NCI-H128 (cell line): ENCODE results near the gene SDK1.
"Not testable (repeated sequence)": the region's sequence is repeated elsewhere in the genome, so short reads cannot be mapped to it uniquely, and the experiment has no call there.

ENCODE experiments used
- DNase-seq: peaks from one replicate; lab custom pipeline; 2025; ENCODE audit not compliant: unreplicated experiment; lab: John Stamatoyannopoulos, UW

Gene SDK1

DNA sequence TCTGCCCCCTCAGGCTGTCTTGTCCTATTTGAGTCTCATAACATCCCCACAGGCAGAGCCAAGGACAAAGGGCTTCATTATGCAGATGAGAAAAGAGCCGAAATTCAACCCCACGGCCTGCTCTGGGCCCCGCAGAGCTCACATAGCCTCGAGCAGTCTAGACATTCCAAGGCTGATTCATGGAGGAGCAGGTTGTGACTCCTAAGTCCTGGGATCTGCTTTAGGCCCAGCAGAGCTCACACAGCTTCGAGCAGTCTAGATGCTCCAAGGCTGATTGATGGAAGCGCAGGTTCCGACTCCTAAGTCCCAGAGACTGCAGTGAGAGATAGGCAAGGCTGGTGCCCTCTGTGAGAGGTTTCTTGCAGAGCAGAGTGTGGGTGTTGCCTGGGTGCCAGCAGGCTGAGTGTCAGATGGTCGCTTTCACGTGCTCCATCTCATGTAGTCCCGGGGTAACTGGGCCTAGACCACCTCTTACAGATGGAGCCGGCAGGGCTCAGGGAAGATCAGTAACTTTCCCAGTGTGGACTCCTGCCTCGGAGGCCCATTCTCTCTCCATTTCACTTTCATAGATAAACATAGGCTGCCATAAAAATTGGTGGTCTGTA, 944.9 kb downstream of the SDK1 start:
- DNase-seq = no peak

DNA sequence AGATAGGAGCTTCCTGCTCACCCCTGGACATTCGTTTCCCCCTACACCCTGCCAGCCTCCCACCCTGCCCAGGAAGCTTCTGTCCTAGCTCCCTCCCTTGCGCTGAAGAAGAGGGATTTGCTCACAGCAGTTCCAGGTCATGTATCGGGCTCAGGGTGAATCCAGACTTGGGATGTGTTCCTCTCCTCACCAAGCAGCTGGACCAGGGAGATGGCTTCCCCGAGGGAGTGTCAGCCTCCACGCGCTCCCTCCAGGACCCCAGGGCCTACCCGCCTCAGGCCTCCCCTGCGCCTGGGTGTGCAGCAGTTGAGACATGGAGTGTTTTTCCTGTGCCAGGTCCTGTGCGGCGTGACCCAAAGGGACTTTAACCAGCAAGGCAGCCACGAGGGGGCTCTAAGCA, 945.5 kb downstream of the SDK1 start:
- no peak for DNase-seq

DNA sequence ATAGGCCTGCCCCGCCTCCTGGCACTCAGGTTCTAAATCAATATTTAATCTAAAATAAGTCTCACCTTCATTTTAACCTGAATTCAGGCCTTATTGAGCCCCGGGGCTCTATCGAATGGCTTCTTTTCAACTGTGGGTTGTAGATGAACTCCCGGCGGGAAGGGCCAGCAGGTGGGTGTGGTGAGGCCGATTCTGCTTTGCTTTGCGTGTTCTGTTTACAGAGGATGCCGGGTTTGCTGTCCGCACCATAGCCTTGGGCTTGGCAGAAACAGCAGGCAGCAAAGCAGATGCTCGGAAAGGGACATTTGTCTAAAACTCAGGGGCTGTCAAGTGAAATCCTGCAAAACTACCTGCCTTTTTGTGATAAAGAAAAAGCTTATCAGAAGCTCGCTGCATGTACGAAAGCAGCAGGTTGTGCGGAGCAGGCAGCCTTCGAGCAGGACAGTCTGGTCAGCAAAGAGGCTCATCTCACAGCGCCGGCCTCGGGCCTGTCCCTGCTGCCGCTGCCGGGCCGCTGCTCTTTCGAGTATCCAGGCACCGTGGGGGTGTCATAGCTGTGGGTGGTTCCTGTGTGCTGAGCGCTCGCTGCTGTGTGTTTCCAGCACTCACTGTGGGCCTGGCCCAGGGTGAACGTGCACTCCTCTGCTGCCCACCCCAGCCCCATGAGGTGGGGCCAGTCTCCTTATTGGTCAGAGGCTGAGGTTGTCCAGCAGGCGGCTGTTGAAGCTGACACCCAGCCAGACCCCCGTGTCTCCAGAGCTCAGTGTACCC, 946.2 kb downstream of the SDK1 start:
- DNase-seq = no peak

DNA sequence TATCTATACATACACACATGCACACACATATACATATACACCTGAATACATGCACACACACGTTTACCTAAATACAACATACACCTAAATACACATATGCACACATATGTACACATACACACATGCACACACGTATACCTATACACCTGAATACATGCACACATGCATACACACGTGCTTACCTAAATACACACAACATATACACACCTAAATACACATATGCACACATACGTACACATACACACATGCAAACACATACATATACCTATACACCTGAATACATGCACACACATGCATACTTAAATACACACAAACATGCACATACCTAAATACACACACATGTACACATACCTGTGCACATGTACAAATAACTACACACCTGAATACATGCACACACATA, 947.2 kb downstream of the SDK1 start:
- no peak for DNase-seq

DNA sequence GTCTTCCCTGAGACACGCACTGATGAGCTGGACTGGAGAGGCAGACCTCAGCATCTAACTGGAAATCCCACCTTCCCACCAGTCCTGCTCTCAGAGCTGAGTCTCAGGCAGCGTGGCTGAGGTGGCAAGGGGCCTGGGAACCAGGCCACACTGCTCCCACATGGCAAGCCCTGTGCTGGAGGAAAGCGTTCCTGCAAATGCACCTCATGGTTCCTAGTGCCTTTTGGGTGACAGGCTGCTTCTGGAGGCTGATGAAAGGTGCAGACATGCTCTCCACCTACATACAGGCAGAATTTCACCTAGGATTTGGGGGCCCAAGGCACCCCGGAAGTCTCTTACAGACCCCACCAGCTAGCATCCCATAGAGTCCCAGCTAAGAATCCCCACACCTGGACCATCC, 948.2 kb downstream of the SDK1 start:
- DNase-seq = no peak

DNA sequence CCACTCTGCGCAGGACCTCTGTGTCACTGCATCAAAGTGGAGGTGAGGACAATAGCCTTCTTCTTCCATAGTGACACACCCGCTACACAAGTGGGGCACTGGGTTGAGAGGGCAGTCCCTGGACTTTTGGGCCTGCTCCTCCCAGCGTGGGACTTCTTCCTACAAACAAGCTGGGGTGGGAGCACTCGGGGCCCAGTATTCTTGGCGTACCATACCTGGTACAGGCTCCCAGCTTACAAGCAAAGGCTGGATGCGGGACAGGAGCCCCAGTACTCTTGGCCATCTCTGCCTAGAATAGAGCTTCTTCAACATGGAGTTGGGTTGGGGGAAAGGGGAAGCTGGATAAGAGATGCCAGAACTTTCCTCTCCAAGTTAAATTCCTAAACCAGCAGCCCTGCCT, 954.3 kb downstream of the SDK1 start:
- DNase-seq = no peak

DNA sequence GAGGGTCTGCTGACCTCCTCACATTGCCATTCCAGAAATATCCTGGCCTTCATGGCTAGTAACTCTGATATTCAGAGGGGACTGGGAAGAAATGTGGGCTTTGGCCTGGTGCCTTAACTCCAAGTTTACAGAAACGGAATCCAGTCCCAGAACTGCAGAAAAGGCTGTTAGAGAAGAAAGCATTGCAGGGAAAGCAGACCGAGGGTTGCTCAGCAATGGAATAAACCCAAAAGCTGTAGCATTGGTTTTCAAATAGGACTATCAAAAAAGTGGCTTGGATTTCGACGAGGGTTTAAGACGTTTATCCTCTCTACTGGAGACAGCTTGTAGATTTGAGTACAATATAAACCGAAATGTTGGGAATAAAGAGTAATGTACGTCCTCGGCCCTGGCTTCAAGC, 955.2 kb downstream of the SDK1 start:
- DNase-seq = no peak

DNA sequence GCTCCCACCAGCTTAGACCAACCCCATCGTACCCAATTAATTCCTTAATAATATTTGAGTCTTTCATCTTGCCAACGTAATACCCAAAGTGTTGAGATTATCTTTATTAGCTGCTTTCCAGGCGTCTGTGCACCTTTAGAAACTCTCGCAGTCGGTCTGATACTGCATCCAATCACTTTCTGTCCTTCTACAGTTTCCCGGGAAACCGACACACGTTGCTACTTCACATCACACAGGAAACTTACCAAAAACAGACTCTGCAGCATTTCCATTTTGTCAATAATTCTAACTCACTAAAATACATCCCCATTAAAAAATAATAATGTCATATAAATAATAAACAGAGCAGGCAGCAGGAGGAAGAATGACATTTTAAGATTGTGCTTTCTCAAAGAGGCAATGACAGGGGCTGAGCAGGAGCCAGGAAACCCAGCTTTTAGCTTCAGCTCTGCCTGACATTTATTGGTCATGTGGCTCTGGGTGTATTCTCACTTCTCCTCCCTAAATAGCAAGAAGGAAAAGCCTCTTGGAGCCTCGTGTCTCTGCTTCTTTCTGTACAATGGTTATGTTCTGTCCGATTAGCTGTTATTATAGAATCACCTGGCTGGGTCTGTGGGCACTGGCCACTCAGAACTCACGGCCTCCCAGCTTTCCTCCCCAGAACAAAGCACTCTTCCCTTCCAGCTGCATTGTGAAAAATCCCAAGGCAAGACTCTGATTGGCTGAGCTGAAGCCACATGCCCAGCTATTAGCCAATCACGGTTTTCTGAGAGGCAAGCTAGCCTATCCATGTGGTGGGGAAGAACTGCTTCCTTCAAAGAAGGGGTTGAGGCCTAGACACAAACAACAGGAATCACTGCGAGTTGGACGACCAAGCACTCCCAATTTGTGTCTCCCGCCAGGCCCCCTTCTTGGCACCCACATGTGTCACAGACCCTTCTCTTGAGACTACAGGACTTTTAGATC, 956.4 kb downstream of the SDK1 start:
- no peak for DNase-seq

DNA sequence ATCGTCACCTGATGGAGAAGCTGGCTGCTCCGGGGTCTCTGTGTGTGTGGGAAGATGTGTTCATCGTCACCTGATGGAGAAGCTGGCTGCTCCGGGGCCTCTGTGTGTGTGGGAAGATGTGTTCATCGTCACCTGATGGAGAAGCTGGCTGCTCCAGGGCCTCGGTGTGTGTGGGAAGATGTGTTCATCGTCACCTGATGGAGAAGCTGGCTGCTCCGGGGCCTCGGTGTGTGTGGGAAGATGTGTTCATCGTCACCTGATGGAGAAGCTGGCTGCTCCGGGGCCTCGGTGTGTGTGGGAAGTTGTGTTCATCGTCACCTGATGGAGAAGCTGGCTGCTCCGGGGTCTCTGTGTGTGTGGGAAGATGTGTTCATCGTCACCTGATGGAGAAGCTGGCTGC, 959.1 kb downstream of the SDK1 start:
- not testable (repeated sequence) for DNase-seq

DNA sequence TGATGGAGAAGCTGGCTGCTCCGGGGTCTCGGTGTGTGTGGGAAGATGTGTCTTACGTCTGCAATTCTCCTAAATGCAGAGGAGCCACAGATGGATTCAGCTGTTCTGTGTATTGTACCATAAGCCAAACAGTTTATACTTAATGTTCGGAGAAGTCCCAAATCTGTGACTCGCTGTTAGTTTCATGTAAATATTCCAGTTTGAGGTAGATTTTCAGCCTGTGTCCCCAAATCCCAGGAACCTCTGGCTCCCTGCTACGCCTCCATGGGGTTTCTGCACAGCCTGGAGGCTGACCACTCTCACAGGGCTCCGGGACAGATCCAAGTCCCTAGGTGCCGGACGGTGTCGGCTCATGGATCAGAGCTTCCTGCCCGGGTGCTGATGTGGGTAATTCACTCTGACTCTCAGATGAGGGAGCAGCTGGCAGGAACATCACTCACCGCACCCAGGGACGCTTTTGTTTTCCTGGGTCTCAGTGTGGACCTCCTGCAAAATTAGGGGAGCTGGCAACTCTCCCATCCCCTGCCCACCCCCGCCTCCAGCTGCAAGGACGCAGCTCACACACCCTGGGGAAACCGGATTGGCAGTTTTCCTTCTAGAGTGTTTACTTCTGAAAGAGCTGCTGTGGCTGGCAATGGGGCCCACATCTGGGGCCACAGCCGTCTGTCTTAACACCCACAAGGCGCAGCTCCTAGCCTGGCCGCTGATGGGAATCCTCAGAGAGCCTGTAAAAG, 960.0 kb downstream of the SDK1 start:
- no peak for DNase-seq

DNA sequence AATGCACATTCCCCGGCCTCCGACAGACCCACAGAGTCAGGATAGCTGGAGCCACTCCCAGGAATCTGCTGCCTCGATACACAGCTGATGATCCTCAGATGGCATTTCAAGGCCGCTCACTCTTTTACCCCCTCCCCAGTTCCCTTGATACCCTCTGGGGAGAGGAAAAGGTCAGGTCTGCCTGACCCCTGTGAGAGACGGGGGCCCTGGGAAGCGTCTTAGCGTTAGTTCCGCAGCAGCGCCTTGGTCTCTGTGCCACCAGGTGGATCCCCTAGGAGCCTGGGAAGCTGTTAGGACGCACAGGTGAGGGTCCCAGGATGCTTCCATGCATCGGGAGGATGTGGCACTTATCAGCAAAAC, 960.5 kb downstream of the SDK1 start:
- DNase-seq = no peak

DNA sequence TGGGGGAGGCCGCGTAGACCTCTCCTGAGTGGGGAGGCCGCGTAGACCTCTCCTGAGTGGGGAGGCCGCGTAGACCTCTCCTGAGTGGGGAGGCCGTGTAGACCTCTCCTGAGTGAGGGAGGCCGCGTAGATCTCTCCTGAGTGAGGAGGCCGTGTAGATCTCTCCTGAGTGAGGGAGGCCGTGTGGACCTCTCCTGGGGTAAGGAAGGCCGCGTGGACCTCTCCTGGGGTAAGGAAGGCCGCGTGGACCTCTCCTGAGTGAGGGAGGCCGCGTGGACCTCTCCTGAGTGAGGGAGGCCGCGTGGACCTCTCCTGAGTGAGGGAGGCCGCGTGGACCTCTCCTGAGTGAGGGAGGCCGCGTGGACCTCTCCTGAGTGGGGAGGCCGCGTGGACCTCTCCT, 963.2 kb downstream of the SDK1 start:
- not testable (repeated sequence) for DNase-seq

DNA sequence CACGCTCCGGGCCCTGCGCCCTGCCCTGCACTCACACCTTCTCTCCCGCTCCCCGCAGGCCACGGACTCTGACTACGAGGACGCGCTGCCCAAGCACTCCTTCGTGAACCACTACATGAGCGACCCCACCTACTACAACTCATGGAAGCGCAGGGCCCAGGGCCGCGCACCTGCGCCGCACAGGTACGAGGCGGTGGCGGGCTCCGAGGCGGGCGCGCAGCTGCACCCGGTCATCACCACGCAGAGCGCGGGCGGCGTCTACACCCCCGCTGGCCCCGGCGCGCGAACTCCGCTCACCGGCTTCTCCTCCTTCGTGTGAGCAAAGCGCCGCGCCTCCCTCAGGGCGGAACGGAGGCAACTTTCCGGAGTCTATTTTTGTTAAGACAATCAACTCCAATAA, 964.0 kb downstream of the SDK1 start:
- no peak for DNase-seq

DNA sequence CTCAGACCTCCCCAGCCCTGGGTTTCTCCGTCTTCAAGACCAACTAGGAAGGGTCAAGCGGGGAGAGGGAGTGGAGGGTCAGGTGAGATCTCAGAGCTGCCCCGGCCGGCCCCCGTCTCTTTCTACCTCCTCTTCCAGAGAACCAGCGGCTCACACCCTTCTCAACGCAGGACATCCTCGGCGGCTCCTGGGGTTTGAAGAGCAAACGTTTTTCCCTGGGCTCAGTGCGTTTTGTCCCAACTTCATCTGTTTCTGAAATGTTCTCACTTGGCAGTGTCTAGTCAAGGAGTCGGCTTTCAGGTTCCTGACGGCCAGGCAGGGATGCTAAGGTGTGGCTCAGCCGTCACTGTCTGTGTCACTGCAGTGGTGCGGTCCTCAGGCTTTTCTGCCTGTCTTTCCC, 964.6 kb downstream of the SDK1 start:
- DNase-seq = no peak

DNA sequence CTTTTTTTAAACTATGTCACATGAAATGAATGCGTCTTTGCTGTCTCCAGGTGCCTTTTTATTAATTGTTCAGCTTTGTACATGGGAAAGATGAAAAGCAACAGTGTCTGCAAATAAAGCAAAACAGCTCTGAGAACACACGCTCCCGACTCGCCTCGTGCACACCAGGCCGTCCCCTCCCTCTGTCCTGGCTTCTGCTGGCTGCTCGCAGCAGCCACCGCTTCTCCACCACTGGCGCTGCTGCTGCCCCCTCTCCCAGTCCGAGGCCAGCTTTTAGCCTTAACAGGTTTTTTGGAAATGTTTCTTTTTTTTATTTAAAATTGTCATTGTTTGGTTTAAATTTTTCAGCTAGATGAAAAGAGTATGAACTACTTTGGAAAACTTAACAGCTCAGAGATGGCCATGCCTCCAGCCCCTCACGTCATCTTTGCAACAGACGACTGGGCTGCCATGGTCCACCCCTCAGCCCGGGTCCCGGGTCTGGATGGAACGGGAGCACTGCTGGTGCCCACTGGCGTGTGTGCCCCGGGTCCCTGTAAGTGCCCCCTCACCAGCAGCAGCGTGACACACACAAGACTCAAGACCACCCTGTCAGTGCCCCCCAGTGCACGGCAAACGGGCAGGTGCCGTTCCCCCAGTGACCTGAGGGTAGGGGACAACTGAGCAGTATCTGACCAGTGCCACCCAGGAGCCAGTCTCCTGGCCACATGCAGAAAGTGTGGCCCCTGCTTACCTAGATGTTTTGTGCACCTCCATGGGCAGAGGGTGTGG, 965.4 kb downstream of the SDK1 start:
- DNase-seq = no peak

DNA sequence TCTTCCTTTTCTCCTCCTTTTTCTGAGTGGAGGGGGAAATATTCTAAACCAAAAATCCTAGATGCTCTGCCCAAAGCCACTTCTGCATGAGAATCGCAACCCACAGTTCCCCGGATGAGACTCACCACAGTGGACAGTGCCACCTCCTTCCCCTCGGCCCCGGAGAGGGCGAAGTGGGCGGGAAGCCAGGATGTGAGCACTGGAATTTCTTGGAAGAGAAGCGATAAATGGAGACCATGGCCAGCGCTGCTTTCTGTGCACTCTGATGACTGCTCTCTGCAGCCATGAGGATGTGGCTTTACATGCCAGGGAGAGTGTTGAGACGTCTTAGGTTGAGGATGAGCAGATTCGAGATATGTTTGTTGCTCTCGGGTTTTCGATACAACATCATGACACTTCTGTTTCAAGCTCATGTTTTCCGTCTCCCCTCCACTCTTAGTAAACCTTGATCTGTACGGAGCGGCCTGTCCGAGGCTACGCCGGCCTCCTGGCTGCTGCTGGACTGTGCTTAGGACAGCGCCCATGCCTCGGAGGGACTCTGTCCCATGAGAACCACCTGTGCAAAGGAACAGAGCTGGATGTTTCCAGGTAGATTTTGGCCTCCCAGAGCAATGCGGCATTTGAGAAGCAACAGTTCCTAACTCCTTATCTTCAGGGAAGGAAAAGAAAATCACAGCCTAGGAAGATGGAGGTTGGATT, 966.4 kb downstream of the SDK1 start:
- no peak for DNase-seq

DNA sequence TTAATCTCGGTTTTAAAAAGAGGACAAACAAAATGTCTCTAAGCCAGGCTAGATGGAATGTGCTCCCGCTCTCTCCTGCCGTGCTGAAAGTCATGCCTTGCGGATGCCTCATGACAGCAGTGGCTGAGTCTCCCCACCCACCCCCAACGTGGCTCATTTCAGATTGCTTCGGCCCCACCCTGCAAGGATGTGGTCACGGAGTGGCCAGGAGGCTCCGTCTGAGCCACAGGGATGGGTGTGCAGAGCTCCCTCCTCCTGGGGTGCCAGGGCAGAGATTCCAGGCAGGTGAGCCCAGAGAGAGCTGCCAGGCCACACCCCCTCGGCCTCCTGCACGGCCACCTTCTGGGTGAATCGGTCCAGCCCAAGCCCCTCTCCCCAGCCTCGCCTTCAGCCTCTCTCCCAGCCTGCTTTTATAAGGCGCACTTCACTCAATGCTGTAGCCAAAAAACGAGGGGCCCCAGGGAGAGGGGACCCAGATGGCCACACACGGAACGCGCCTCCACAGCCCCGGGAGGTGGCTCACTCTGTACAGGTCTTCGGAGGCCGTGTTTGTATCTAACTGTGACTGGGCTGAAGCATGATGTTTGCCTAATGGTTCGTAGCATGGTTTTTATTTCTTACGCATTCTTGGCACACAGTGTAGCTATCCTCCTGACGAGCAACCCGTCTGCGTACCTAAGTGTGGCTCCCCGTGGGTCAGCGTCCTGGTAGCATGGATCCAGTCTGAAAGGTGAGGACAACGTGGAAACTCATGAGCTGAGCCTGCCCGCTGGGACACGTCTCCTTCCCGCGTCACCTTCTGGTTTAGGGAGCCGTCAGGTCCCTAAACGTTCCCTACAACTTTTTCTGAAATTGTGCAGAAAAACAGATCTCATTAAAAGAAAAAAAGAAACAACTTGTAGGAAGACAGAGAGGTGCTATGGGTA, 967.3 kb downstream of the SDK1 start:
- no peak for DNase-seq

DNA sequence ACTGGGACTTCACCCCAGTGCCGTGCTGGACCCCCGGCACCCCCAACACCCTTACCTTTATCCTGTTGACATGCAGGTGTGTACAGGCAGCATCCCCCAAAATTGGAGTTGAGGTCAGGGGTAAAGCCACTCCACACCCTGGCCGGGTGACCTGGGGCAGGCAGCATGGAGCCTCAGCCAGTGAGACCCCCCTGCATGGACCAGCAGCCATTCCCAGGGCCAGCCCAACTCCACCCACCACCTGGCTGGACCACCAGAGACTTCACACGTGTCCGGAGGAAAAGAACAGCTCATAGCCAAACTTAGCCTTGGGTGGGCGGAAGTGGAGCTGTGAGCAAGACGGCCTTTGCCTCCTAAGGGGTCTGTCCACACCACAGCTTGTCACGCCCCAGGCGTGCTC, 968.0 kb downstream of the SDK1 start:
- no peak for DNase-seq

DNA sequence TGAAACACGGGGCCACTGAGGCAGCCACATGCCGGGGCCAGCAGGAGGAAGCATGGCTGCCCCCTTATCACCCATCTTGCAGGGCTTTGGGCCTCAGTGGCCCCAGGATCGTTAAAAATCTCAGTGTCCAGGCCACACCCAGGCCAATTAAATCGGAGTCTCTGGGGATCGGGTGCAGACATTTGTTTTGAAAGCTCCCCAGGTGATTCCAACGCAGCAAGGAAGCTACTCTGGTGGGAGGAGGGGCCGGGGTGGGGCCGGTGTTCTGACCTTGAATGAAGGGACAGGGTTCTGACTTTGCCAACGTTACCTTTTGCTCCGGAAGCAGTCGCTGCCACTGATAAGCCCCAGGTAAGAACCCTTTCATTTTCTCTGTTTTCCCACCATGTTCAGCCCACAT, 968.7 kb downstream of the SDK1 start:
- DNase-seq = no peak
